GM12878 (cell line): Measurements from ENCODE around the gene TCTN1. TPM values are rescaled to one million over a fixed set of nuclear protein-coding genes. Genes with fewer than 3 reads are reported as not detected.

Source experiments
- ATAC-seq: fragments of 200-7000 bp; cut with Tn5 transposase; 3 replicates; pipeline ENCODE4 v1.9.1; 2020; ENCODE audit warnings: mild to moderate bottlenecking, moderate library complexity
- BruUV-seq: library from RNA; stranded (reverse); fragments of 400-500 nt; replicated peaks from 2 replicates; lab custom pipeline; 2021; lab: Mats Ljungman, UMichigan
- CTCF ChIA-PET: fragments of 300-600 bp; sonication (Branson Sonifier 250); formaldehyde crosslinking; extraction: SDS; loops from one replicate; lab custom pipeline; 2021; ENCODE audit warnings: inconsistent platforms; lab: Yijun Ruan, JAX
- POLR2A ChIA-PET: fragments of 350-600 bp; formaldehyde crosslinking; extraction: SDS; loops from one replicate; lab custom pipeline; 2021; ENCODE audit warnings: inconsistent platforms; lab: Charles Lee
- RAD21 ChIA-PET: fragments of 300-600 bp; sonication (Branson Sonifier 250); formaldehyde crosslinking; loops from one replicate; lab custom pipeline; 2023; ENCODE audit warnings: antibody characterized with exemption; ENCODE audit not compliant: unreplicated experiment; lab: Charles Lee
- SMC1A ChIA-PET: fragments of 300-600 bp; sonication (Branson Sonifier 250); formaldehyde crosslinking; loops from one replicate; lab custom pipeline; 2023; ENCODE audit not compliant: unreplicated experiment, uncharacterized antibody; lab: Charles Lee
- DNase-seq: peaks from one replicate; pipeline ENCODE4 v3.0.0-alpha.2; 2011; ENCODE audit warnings: low read depth, low spot score
- FAIRE-seq: peaks from 3 replicates; lab custom pipeline; 2011; peaks lifted over from hg19 to GRCh38; lab: Jason Lieb, UNC
- H2AFZ ChIP-seq: 2 replicates; pipeline ENCODE4 v1.6.0; 2011; ENCODE audit warnings: low read depth, low read length, control low read depth; ENCODE audit not compliant: control insufficient read depth
- H3K27ac ChIP-seq: 2 replicates; pipeline ENCODE4 v1.5.1; 2011; ENCODE audit warnings: control low read depth; ENCODE audit not compliant: control insufficient read depth, insufficient read depth
- H3K27me3 ChIP-seq, 2 experiments: replicated peaks in 1 of 2; 2 replicates each; pipeline versions ENCODE4 v1.6.0 to v1.6.1; 2011; ENCODE audit warnings: low read length in 1 of 2; ENCODE audit not compliant: control insufficient read depth in 2 of 2, insufficient read depth in 2 of 2
- H3K36me3 ChIP-seq, 2 experiments: 2 replicates each; pipeline ENCODE4 v1.5.1; 2011; ENCODE audit warnings: low read length in 1 of 2; ENCODE audit not compliant: control insufficient read depth in 2 of 2, insufficient read depth in 2 of 2
- H3K4me1 ChIP-seq: 2 replicates; pipeline ENCODE4 v1.6.1; 2011; ENCODE audit warnings: mild to moderate bottlenecking, low read length, moderate library complexity, mixed read lengths; ENCODE audit not compliant: control insufficient read depth, insufficient read depth
- H3K4me2 ChIP-seq: 2 replicates; pipeline ENCODE4 v1.6.0; 2011; ENCODE audit warnings: control low read depth; ENCODE audit not compliant: control insufficient read depth, insufficient read depth
- H3K4me3 ChIP-seq: fragments of 200-600 bp; sonication (generic); 2 replicates; pipeline ENCODE4 v1.5.1; 2016
- H3K79me2 ChIP-seq: 2 replicates; pipeline ENCODE4 v1.6.0; 2011; ENCODE audit warnings: low read length; ENCODE audit not compliant: control insufficient read depth, insufficient read depth
- H3K9ac ChIP-seq: 2 replicates; pipeline ENCODE4 v1.8.0; 2011; ENCODE audit warnings: low read length, control low read depth, mixed read lengths; ENCODE audit not compliant: control insufficient read depth, insufficient read depth
- H3K9me3 ChIP-seq: replicated peaks from 3 replicates; pipeline ENCODE4 v1.5.1; 2011; ENCODE audit warnings: mild to moderate bottlenecking, low read length; ENCODE audit not compliant: control insufficient read depth, insufficient read depth
- H4K20me1 ChIP-seq: 2 replicates; pipeline ENCODE4 v1.6.0; 2011; ENCODE audit not compliant: control insufficient read depth, insufficient read depth
- CHD2 ChIP-seq: IDR thresholded peaks from 2 replicates; pipeline ENCODE4 v1.6.1; 2011; ENCODE audit warnings: low read depth, low read length, improper control_type of control experiment, borderline replicate concordance
- FOXM1 ChIP-seq: IDR thresholded peaks from 2 replicates; pipeline ENCODE4 v1.6.1; 2012; ENCODE audit warnings: low read depth, mild to moderate bottlenecking, inconsistent platforms, low read length, moderate library complexity
- HDGF ChIP-seq: fragments of 450-650 bp; IDR thresholded peaks from 2 replicates; pipeline ENCODE4 v1.6.1; 2016; ENCODE audit warnings: antibody characterized with exemption
- MTA3 ChIP-seq: IDR thresholded peaks from 2 replicates; pipeline ENCODE4 v1.6.1; 2012; ENCODE audit warnings: low read length, inconsistent platforms, borderline replicate concordance
- NBN ChIP-seq: fragments of 450-650 bp; IDR thresholded peaks from 2 replicates; pipeline ENCODE4 v1.6.1; 2016
- NFXL1 ChIP-seq: fragments of 450-650 bp; IDR thresholded peaks from 2 replicates; pipeline ENCODE4 v1.6.1; 2017; ENCODE audit warnings: antibody characterized with exemption, mild to moderate bottlenecking, borderline replicate concordance
- NKRF ChIP-seq: fragments of 450-650 bp; conservative IDR thresholded peaks from 2 replicates; pipeline ENCODE4 v1.6.1; 2017; ENCODE audit warnings: mild to moderate bottlenecking, moderate library complexity
- PBX3 ChIP-seq: IDR thresholded peaks from 2 replicates; pipeline ENCODE4 v1.6.1; 2011; ENCODE audit warnings: mild to moderate bottlenecking, low read depth, low read length, moderate library complexity; ENCODE audit not compliant: insufficient replicate concordance
- RUNX3 ChIP-seq: IDR thresholded peaks from 2 replicates; pipeline ENCODE4 v1.6.1; 2012; ENCODE audit warnings: low read length, inconsistent platforms
- SIX5 ChIP-seq: IDR thresholded peaks from 2 replicates; pipeline ENCODE4 v1.6.1; 2011; ENCODE audit warnings: mild to moderate bottlenecking, low read depth, low read length, moderate library complexity; ENCODE audit not compliant: severe bottlenecking
- ZNF592 ChIP-seq: fragments of 450-650 bp; IDR thresholded peaks from 2 replicates; pipeline ENCODE4 v1.6.1; 2017; ENCODE audit warnings: mild to moderate bottlenecking, moderate library complexity
- ZZZ3 ChIP-seq: IDR thresholded peaks from 2 replicates; pipeline ENCODE4 v1.6.1; 2011; ENCODE audit warnings: low read depth; ENCODE audit not compliant: control insufficient read depth, insufficient read length
- WGBS: methylation state at CpG from one replicate; pipeline ENCODE4 v1.1.6; 2016; ENCODE audit warnings: low lambda C conversion rate; ENCODE audit not compliant: insufficient replicate concordance, insufficient coverage; ENCODE audit errors: missing lambda C conversion rate; 5-methylcytosine and 5-hydroxymethylcytosine counted together
- in situ Hi-C: fragments of 300-500 bp; cut with MboI; formaldehyde crosslinking; loops from 9 replicates; pipeline ENCODE4 v1.14.3; 2018; ENCODE audit warnings: mixed read lengths
- intact Hi-C: fragments of 100-400 bp; cut with micrococcal nuclease; formaldehyde crosslinking; loops from one replicate; pipeline ENCODE4 v1.14.2; 2022; ENCODE audit not compliant: unreplicated experiment
- polyA plus RNA-seq, 11 experiments: library from polyadenylated mRNA; depleted of rRNA in 4 of 11; unstranded in 6 of 11; stranded (reverse) in 5 of 11; fragments of >200 nt; fragmentation: Nextera tagmentation in 4 of 11; fragmentation: Illumina TruSeq in 1 of 11; extraction: Ambion mirVana in 4 of 11; extraction: Trizol in 1 of 11; gene quantifications; 1 replicate in 1 of 11; 2 replicates in 10 of 11; pipeline versions ENCODE4 v1.2.1 to v1.2.3, GENCODE V29; 2011 to 2016; ENCODE audit warnings: inconsistent platforms in 2 of 11, missing spikeins in 2 of 11, low read depth in 1 of 11
- total RNA-seq, 4 experiments: library from RNA; depleted of rRNA in 3 of 4; stranded (reverse); fragments of >200 nt in 3 of 4; fragmentation: Illumina TruSeq in 1 of 4; extraction: Trizol in 1 of 4; gene quantifications; 2 replicates each; pipeline versions ENCODE4 v1.2.1 to v1.2.3, GENCODE V29; 2013 to 2021

The TCTN1 gene
- total and polyA plus RNA-seq, 10 of the 15 experiments (the other 5 are each of a cell fraction or from before 2014, with no cell fraction given): 8.8 to 23.5 (median 15.3) TPM

GRCh38 chr12:110579535-110580253 lies 34.2 kb upstream of the TCTN1 start:
- H3K79me2 ChIP-seq: peaks cover 89% of the 10 kb centered on the region
- WGBS: 2% methylated on average over 17 of the region's 18 CpGs
- ChIA-PET POLR2A (interaction anchor here (0.6 to 8.8 kb wide), 20 partner anchors 13 to 1754 kb away, joined by 3 to 122 read pairs (median 4); partner anchors contain the start of genes ARPC3, FAM216A, RAD9B and TCTN1), RAD21 (interaction anchor here (0.6 to 5.4 kb wide), 24 partner anchors 11 to 697 kb away, joined by 3 to 73 read pairs (median 6); partner anchors contain the start of genes ARPC3, FAM216A and GPN3), SMC1A (interaction anchor here (0.7 to 11.7 kb wide), 17 partner anchors 11 to 130 kb away, joined by 3 to 308 read pairs (median 5); partner anchors contain the start of genes ARPC3 and FAM216A), CTCF (interaction anchor here (0.6 to 4.1 kb wide), 20 partner anchors 11 to 733 kb away, joined by 3 to 40 read pairs (median 3); partner anchors contain the start of genes ARPC3, FAM216A and GPN3)
- no peak for ATAC-seq
- in situ Hi-C loops: no loop called here
- no peak overlapping the region for H2AFZ ChIP-seq
- BruUV-seq: no TSS peak
- intact Hi-C loops: loop anchor here (5.0 kb wide), 1 partner anchor 132 kb away; no protein-coding TSS in a partner anchor
- no peak for DNase-seq
- H3K9me3 ChIP-seq: no peaks in the 10 kb centered on the region
- H3K4me2 ChIP-seq: peak overlapping the region; percentile 83
- peak overlapping the region; percentile 95 for H3K27ac ChIP-seq
- peak overlapping the region; percentile 96 for H3K9ac ChIP-seq
- H3K36me3 ChIP-seq: peaks cover 0 to 5% of the 10 kb centered on the region in 2 experiments; a peak in 1 of 4 replicates
- FAIRE-seq: no peak
- peaks cover 23% of the 10 kb centered on the region for H3K4me1 ChIP-seq
- H3K27me3 ChIP-seq: no peaks in the 10 kb centered on the region
- H4K20me1 ChIP-seq: no peaks in the 10 kb centered on the region
- peak overlapping the region; percentile 82 for H3K4me3 ChIP-seq
- TF ChIP-seq NKRF: peak; percentile 18; the same call in 1 of the 2 replicates
- peak; percentile 17 for TF ChIP-seq HDGF
- no peak for TF ChIP-seq NFXL1
- TF ChIP-seq NBN: peak; percentile 64; the same call in 1 of the 2 replicates
- no peak for TF ChIP-seq PBX3
- TF ChIP-seq MTA3: no peak
- TF ChIP-seq FOXM1: no peak
- no peak for TF ChIP-seq CHD2
- TF ChIP-seq ZZZ3: no peak
- no peak for TF ChIP-seq ZNF592
- TF ChIP-seq RUNX3: 0 out of 2 replicates have a peak, but pooled peaks have one; percentile 4
- no peak for TF ChIP-seq SIX5
